DOHH2 (cell line): ENCODE data around the gene ZSCAN10.

ENCODE experiments used
- EZH2phosphoT487 ChIP-seq: fragments of 200-600 bp; sonication (generic); IDR thresholded peaks from 2 replicates; pipeline ENCODE4 v1.6.1; 2017; ENCODE audit warnings: borderline replicate concordance, mild to moderate bottlenecking, antibody characterized with exemption, low read length, moderate library complexity, mixed read lengths
- TF ChIP-seq, protein P1 (sequence below): fragments of 200-600 bp; sonication (generic); IDR thresholded peaks from one replicate; pipeline ENCODE4 v1.5.1; 2014; ENCODE audit warnings: antibody characterized with exemption, mild to moderate bottlenecking, low read depth, low read length; ENCODE audit not compliant: poor library complexity, severe bottlenecking

DNA sequence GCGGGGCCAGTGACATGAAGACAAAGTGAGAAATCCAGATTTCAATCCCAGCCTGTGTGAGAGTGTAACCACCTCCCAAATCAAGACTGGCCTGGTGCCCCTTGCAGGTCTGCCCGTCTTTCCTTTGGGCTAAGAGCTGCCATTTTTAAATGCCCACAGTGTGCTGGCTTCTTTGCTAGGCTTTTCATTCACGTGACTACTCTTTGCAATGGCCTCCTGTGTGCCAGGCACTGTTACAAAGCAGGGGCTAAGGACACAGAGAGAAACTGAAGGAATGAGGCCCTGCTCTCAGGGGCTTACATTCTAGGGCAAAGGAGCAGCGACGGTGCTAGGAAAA lies 269 bp upstream of the ZSCAN10 start:
- TF ChIP-seq, protein P1, sequence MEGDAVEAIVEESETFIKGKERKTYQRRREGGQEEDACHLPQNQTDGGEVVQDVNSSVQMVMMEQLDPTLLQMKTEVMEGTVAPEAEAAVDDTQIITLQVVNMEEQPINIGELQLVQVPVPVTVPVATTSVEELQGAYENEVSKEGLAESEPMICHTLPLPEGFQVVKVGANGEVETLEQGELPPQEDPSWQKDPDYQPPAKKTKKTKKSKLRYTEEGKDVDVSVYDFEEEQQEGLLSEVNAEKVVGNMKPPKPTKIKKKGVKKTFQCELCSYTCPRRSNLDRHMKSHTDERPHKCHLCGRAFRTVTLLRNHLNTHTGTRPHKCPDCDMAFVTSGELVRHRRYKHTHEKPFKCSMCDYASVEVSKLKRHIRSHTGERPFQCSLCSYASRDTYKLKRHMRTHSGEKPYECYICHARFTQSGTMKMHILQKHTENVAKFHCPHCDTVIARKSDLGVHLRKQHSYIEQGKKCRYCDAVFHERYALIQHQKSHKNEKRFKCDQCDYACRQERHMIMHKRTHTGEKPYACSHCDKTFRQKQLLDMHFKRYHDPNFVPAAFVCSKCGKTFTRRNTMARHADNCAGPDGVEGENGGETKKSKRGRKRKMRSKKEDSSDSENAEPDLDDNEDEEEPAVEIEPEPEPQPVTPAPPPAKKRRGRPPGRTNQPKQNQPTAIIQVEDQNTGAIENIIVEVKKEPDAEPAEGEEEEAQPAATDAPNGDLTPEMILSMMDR, result no peak
- TF ChIP-seq EZH2phosphoT487, result no peak
